Measurements from ENCODE around the gene ANKRD49.
"Not testable (repeated sequence)": the region's sequence is repeated elsewhere in the genome, so short reads cannot be mapped to it uniquely, and the experiment has no call there.

Gene ANKRD49, protein sequence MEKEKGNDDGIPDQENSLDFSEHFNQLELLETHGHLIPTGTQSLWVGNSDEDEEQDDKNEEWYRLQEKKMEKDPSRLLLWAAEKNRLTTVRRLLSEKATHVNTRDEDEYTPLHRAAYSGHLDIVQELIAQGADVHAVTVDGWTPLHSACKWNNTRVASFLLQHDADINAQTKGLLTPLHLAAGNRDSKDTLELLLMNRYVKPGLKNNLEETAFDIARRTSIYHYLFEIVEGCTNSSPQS

DNA sequence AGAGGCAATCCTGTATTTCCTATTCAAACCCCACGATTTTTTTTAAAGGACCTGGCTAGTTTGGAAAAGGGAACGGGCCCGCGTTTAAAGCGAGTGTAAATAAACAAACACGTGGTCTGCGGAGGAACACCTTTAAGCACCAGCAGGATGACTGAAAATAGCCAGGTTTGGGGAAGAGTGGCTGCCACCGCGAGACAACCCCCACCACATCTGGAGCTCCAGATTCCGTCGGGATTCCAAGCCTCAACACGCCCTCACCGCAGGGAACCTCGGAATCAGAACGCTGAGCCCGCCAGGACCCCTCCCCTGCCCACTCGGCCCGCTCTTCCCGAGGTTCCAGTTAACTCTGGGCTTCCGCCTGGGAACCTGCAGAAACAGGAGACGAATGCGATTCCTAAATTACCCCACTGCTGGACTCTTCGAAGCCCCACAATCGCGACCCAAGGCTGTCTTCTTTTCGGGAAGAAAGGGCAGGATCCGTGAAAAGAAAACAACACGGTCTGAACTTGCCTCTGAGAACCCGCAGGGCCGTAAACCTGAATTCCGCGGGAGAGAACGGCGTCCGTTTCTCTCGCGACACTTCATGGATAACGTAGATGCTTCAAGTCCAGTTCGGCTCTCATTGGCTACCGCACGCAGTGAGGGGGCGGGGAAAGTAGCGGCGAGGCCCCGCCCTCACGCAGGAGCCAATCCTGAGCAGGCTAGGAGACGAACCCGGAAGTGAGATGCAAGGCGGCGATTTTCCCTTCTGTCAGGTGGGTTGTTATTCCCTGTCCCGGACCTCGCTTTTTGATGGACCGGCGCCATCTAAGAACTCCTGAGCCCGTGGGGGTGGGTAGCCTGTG lies at the start of gene ANKRD49, which contains the start of gene MRE11:
TSS of gene ANKRD49 (plus strand) at position 704 of the 845 bp plus-strand sequence. CDS start 2,710 bp downstream, outside the sequence.
TSS of gene MRE11 (minus strand) at position 564 of the 845 bp plus-strand sequence. CDS start 1,043 bp downstream, outside the sequence.
- DNase-seq = peak; percentile 88

DNA sequence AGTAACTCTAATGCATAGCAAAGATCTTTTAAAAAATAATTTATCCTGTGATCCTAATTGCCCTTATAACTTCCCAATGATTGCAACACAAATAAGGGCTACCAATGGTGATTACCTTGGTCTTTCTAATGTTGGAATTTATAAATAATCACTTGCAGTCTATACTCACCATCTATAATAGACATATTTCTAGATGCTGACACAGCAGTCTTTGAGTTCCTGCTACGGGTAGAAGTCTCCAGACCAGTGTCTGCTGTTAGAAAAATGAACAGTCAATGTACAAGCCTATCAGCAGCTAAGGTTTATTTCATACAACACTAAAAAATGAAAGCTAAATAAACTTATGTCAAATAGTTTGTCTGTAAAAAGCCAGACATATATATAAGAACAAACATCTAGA lies 48.1 kb upstream of the ANKRD49 start:
- no peak for DNase-seq

DNA sequence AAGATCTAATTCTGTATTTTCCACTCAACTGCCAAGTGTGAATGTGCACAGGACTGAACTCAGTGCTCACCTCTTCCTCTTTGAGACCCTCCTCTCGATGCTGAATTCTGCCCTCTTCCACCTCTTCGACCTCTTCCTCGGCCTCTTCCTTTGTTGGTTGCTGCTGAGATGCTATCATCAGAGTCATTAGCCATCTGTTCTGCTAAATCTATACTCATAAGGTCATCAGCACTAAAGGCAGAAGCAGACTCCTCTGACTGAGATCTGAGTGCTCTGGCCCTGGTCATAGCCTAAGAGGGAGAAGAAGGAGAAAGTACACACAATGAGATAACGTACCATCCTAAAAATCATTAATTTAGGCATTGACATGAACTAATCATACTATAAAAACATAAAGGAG lies 46.6 kb upstream of the ANKRD49 start:
- no peak for DNase-seq

DNA sequence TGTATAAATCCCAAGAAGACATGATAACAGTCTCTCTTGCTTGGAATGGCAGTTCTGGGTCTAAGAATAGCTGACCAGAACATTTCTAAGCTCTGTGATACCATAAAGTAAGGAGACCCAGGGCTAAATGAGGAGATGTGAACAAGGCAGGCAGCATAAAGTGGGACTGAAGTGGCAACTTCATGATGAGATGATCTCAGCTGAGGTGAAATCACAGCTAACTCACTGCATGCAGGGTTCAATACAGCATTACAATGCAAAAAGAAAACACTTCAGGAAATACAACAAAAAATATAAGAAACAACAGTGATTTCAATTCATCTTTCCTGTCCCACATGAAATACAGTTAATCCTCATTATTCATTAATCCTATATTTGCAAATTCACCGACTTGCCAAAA lies 44.8 kb upstream of the ANKRD49 start:
- no peak for DNase-seq

DNA sequence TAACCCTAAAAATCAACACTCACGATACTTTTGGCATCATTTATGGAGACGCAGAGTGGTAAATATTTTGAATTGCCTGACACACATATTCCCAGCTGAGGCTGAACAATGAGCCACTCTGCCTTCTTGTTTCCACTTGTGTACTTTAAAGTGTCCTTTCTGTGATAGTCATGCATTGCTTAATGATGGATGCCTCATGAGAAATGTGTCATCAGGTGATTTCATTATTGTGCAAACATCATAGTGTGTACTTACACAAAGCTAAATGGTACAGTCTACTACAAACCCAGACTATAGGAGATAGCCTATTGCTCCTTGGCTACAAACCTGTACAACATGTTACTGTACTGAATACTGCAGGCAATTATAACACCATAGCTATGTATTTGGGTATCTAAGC lies 44.3 kb upstream of the ANKRD49 start:
- DNase-seq = peak; percentile 70

DNA sequence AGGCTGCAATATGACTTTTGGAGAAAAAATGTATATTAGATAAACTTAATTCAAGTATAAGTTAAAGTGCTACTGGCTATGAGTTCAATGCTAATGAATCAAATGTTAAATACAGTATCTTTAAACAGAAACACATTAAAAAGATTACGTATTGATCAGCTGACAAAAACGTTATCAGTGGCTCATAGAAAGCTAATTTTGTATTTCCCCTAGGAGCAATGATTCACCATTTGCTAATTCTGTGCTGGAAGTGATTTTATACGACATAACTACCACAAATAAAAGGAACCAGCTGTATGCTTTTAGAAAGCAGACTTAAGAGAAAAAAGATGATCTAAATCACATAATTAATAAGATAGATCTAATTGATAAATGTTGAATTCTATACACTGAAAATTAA lies 43.7 kb upstream of the ANKRD49 start:
- DNase-seq = no peak

DNA sequence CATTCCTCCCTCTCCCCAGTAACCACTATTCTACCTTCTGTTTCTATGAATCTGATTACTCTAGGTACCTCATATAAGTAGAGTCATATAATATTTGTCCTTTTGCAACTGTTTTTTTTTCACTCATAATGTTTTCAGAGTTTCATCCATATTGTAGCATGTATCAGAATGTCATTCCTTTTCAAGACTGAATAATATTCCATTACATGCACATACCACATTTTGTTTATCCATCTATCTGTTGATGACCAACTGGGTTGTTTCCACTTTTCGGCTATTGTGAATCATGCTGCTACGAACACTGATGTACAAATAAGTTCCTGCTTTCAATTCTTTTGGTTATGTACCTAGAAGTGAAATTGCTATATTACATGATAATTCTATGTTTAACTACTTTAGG lies 40.8 kb upstream of the ANKRD49 start:
- no peak for DNase-seq

DNA sequence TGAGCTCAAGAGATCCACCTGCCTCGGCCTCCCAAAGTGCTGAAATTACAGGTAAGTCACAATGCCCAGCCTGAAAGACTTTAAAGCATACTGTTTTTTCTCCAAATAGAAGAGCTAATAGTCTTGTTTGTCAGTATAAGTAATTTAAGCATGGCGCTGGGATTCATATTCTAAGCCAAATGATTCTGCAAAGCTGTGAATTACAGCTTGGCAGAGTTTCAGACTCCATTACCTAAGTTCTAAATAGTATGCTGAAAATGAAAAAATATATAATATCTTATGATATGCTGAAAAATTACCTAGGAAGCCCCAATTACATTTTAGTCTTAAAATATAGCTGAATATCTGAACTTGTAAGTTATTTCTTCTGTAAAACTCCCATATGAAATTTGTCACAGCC lies 39.5 kb upstream of the ANKRD49 start:
- no peak for DNase-seq

DNA sequence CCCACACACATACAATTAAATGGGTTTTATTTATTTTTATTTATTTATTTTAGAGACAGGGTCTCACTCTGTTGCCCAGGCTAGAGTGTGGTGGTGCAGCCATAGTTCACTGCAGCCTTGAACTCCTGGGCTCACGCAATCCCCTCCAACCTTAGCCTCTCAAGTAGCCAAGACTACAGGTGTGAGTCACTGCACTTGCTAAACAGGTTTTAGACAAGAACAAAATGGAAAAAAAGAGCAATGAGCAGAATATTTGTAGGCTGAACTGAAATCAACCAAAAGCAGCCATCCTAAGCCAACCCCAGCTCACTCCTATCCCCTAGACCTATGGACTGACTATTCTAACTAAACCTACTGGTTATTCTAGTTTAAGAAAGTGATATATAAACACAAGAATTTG lies 37.9 kb upstream of the ANKRD49 start:
- DNase-seq = no peak

DNA sequence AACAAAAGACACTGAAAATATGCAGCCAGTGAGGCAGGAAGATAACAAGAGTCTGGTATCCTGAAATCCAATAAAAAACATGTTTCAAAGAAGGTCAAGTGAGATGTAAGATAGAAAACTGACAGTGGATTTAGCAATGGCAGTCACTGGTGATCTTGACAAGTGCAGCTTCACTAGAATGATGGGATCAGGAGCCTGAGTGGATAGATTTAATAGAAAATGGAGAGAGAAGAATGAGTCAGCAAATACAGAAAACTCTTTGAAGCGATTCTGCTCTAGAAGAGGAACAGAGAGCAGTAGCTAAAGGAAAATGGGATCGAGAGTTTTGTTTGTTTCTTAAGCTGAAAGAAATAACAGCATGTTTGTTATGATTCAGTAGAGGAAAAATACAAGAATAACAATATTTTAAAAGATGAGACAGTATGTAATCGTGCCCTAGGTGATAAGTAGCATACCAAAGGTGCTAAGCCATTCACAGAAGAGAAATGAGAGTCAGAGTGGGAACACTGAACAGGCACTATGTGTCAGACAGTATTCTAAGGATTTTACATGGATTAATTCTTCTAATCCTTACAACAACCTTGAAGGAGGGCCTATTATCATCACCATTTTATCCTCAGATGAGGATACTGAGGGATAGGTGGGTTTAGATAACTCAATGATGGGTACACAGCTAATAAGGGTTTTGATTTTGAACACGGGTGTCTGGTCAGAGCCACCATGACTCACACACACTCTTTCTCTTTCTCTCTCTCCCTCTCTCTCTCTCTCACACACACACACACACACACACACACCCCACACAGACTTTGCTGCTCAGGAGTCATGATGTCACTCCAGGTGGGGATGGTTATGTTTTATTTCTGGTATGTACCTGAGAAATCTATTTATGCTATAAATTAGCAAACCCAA lies 36.4 kb upstream of the ANKRD49 start:
- no peak for DNase-seq

DNA sequence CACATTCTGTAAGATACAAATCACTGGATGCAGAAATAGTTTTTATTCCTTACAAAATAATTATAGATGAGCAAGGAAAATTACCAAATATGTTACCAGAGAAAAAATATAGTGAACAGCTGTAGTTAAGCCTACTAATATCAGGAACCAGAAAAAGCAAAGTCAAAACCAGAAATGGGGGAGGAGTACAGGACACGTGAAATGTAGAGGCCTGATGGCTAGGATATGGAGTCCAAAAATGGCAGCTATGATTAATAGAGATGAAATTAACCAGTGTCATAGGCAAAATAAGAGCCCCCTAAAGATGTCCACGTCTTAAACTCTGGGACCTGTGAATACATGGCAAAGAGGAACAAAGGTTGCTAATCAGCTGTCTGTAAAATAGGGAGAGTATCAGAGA lies 34.2 kb upstream of the ANKRD49 start:
- no peak for DNase-seq

DNA sequence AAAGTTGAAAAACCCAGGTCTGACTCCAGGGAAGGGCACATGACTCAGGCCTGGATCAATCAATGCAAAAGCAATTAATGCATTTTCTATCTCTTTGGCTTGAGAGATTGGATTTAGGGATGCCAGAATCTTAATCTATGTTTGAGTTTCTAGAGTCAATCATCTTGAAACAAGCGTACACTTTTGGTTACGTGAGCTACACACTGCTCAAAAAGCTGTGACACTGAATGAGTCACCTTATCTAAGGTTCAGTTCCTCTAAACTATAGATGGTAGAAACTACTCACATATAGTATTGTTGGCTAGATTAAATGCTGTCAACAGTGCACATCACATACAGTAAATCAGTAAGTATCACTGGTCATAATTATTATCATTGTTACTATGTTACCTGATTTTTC lies 24.4 kb upstream of the ANKRD49 start:
- no peak for DNase-seq

DNA sequence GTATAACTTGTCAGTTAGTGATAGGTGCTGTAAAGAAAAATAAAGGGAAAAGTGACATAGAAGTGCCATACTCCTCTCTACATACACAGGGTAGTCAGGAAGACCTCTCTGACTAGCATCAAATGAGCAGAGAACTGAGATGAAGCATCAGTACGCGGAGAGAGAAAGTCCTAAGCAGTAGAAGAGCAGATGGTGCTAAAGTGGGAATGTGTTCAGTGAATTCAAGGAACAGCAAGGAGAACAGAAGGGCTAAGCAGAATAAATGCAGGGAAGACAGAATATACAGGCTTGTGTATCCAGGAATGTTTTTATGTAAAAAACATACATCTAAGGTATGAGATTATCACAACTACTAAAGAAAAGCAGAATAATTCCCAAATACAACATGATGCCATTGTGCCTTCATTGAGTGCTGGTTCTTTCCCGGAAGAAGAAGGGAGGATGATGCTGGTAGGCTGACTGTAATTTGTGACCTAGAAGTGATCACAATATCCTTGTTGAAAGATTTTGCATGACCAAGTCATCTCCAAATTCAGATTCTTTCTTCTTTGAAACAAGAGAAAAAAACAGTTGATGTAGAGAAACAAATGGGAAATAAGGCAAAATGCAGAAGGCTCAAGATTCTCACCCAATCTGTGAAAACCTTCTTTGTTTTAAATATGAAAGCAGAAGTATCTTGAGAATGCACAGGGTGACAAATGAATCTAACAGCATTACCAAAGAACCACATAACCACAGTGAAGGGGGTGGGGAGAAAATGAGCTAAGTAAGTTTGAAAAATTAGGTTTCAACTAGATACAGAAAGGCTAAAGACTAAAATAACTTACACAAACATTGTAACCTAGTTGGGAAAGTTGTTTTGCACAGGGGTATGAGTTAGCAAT lies 20.6 kb upstream of the ANKRD49 start:
- no peak for DNase-seq

DNA sequence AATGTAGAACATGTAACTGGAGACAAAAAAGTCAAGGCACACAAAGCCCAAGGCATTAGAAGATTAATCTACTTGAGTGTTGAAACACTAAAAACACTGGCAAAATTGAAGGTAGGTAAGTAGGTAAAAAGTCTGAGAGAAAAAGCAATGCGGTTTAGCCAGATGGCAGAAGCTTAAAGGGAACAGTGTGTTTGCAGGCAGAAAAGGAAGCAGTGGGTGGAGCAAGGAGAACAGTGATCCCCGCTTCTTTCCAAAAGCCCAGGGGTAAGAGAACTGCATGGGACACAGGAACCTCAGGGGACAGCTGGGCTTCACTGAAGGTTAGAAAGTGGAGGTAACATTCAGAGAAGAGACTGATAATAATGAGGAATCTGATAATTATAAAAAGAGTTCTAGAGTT lies 16.2 kb upstream of the ANKRD49 start:
- no peak for DNase-seq

DNA sequence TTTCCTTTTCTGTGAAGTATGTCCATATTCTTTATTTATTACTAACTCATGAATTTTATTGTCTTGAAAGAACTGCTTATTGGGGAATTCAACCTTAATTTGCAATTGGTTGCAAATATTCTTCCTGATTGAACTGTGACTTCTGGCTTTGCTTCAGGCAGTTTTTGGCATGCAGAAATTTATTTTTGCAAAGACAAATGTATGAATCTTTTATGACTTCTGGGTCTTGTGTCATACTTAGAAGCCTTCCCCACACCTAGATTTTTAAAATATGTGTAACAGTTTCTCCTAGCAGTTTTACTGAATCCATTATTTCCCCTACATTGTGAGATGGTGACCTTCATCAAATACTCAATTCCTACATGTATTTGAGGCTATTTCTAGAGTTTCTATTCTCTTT lies 12.4 kb upstream of the ANKRD49 start:
- DNase-seq = no peak

DNA sequence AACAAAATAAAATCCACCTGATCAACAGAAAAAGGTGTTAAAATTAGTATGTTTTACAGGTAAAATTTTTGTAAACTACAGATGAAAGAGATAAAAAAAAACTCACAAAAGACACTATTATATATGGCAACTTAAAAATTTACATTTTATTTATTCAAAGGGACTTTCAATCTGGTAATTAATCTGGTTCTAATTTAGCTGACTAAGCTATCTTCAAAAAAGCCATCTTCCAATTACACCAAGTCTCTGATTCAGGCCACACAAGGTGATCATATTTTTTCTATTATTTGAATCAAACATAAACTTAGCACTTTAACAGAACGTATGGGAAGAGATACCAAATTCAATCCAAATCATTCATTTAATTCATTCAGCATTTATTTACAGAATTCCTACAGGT lies 7.7 kb upstream of the ANKRD49 start:
- DNase-seq = no peak

DNA sequence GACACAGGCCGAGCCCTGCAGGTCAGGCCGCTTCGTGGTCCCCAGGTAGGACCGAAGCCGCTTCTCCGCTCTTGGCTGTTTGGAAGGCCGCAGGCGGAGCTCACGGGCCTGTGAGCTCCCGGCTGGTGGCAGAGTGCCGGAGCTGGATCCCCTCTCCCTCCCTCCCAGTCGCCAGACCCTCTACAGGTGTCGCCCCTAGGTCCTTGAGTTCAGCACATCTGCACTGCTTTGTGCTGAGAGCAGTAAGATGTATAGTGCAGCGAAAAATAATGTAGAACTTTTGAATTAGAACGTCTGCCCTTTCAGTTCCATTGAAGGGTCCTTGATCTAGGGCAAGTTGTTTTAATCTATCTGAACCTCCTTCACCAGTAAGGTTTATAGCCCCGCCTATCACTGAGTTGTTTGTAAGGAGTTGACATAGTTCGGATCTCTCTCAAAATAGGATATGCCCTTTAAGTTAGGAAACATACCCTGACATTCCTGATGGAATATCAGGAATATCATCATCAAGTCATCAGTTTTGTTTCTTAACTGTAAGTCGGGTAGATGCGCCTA lies 419 bp downstream of the ANKRD49 start:
- DNase-seq = no peak

DNA sequence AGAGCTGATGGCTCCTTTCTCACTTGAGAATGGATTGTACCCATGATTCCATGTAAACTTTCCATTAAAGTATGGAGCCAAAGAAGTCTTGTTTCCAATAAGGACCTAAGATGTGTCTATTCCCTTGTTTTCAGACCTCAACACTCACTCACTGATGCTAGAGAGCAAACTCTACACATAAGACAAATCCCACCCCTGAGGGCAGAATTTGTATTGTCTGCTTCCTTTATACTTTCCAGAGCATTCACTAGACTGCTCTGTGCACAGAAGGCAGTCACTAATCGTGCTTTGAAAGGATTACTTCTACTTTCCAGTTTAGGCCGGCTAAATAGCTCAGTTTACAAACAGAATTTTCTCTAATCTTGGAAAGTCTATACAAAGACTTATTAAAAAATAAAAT lies 6.4 kb downstream of the ANKRD49 start:
- no peak for DNase-seq

DNA sequence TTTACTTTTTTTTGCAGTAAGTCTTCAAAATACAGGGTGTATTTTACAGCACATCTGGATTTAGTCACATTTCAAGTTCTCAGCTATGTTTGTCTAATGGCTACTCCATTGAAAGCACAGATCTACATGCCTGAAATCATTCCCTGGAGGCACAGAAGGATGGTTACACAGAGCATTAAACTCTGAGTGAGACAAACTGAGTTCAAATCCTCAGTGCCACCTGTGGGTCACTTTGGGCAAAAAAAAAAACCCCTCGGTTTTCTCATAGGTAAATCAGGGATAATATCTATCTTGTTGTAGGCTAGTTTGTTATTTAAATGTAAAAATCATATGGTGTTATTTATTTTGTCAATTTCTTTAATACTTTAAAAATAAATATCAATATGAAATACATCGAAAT lies 7.7 kb downstream of the ANKRD49 start:
- no peak for DNase-seq

DNA sequence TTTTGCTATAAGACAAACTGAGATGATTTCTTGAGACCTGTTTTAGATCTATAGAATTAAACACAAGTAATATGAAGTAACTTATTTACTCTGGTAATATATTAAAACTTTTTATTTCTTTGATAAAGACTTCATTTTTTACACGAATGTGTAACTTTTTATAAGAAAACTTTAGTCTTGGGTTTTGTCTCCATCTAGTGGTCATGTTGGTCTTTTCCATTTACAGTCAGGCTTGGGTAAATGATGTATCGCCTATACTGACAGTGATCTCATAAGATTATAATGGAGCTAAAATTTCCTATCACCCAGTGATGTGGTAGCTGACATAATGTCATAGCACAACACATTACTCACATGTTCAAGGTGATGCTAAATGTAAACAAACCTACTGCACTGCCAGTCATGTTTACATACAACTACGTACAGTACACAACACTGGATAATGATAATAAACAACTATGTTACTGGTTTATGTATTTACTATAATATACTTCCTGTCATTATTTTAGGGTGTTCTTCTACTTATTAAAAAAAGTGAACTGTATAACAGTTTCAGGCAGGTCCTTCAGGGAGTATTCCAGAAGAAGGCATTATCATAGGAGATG lies 11.0 kb downstream of the ANKRD49 start:
- peak; percentile 63 for DNase-seq

DNA sequence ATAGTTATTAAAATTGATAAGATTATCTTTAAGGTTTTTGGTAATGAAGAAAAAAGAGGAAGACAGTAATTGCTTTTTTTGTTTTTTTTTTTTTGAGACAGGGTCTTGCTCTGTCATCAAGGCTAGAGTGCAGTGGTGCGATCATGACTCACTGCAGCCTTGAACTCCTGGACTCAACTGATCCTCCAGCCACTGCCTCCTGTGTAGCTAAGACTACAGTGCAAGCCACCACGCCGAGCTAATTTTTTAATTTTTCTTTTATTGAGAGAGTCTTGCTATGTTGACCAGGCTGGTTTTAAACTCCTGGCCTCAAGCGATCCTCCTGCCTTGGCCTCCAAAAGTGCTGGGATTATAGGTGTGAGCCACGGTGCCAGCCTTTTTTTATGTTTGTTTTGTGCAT lies 12.7 kb downstream of the ANKRD49 start:
- not testable (repeated sequence) for DNase-seq

DNA sequence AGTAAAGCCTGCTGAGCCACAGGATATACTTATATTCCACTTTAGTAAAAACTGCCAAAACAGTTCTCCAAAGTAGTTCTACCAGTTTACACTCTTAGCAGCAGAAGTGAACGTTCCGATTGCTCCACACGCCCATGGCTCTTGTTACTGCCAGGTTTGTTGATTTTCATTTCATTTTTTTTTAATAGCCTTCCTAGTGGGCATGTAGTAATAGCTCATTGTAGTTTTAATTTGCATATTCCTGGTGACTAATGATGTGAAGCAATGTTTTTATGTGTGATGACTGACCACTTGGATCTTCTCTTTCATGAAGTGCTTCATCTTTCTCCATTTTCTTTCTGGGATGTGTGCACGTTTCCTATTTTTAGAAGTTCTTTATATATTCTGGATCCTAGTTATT lies 13.7 kb downstream of the ANKRD49 start:
- DNase-seq = no peak

All from NCI-H2029 treated with DMSO at 0.1 percent for 48 hours (cell line).